SK-N-SH (cell line): ENCODE results near the gene FMO2. TPM values are rescaled to one million over a fixed set of nuclear protein-coding genes. Genes with fewer than 3 reads are reported as not detected.

Source experiments
- CTCF ChIA-PET: fragments of 300-600, 350-600 bp; formaldehyde crosslinking; extraction: SDS; loops from one replicate; lab custom pipeline; 2021; lab: Yijun Ruan, JAX
- POLR2A ChIA-PET: fragments of 350-600 bp; sonication (Branson Sonifier 250); formaldehyde crosslinking; extraction: SDS; loops from one replicate; lab custom pipeline; 2020; ENCODE audit warnings: antibody characterized with exemption, inconsistent platforms; lab: Yijun Ruan, JAX
- DNase-seq: peaks from one replicate; pipeline ENCODE4 v3.0.0; 2012
- H2AFZ ChIP-seq: fragments of 200-600 bp; sonication (generic); 2 replicates; pipeline ENCODE4 v1.8.1; 2016; ENCODE audit warnings: antibody characterized with exemption, mild to moderate bottlenecking, low read depth
- H3F3A ChIP-seq: fragments of 200-600 bp; sonication (generic); replicated peaks from 2 replicates; pipeline ENCODE3; 2016; ENCODE audit warnings: antibody characterized with exemption, mild to moderate bottlenecking; ENCODE audit not compliant: insufficient read depth
- H3K27ac ChIP-seq, 2 experiments: fragments of 200-500 bp in 1 of 2; fragments of 200-600 bp in 1 of 2; sonication (Bioruptor generic) in 1 of 2; sonication (generic), shearing (Covaris generic) in 1 of 2; 2 replicates each; pipeline versions ENCODE4 v1.5.1 to v1.6.1; 2014 to 2016; ENCODE audit warnings: low read depth in 2 of 2, inconsistent platforms in 1 of 2, low read length in 1 of 2, mild to moderate bottlenecking in 1 of 2, mixed read lengths in 1 of 2
- H3K27me3 ChIP-seq: fragments of 200-600 bp; sonication (generic), shearing (Covaris generic); 2 replicates; pipeline ENCODE4 v1.6.1; 2016; ENCODE audit warnings: mixed run types; ENCODE audit not compliant: insufficient read depth
- H3K36me3 ChIP-seq, 2 experiments: fragments of 200-500 bp in 1 of 2; fragments of 200-600 bp in 1 of 2; sonication (Bioruptor generic) in 1 of 2; sonication (generic) in 1 of 2; replicated peaks in 1 of 2; 2 replicates each; pipeline versions ENCODE3 to v1.5.1; 2014 to 2016; ENCODE audit warnings: low read length in 1 of 2, mild to moderate bottlenecking in 1 of 2; ENCODE audit not compliant: insufficient read depth in 2 of 2, control insufficient read depth in 1 of 2
- H3K4me1 ChIP-seq, 2 experiments: fragments of 200-500 bp in 1 of 2; fragments of 200-600 bp in 1 of 2; sonication (Bioruptor generic) in 1 of 2; sonication (generic), shearing (Covaris generic) in 1 of 2; 2 replicates each; pipeline versions ENCODE4 v1.5.1 to v1.6.1; 2014 to 2016; ENCODE audit warnings: low read depth in 1 of 2, low read length in 1 of 2, mixed run types in 1 of 2; ENCODE audit not compliant: insufficient read depth in 2 of 2, control insufficient read depth in 1 of 2
- H3K4me2 ChIP-seq: fragments of 200-600 bp; sonication (generic), shearing (Covaris generic); 2 replicates; pipeline ENCODE4 v1.6.1; 2017; ENCODE audit warnings: mixed run types
- H3K4me3 ChIP-seq, 2 experiments: fragments of 200-500 bp in 1 of 2; fragments of 200-600 bp in 1 of 2; sonication (Bioruptor generic) in 1 of 2; sonication (generic), shearing (Covaris generic) in 1 of 2; 2 replicates each; pipeline versions ENCODE4 v1.5.1 to v1.8.1; 2014 to 2016; ENCODE audit warnings: low read depth in 2 of 2, inconsistent platforms in 1 of 2, low read length in 1 of 2, mild to moderate bottlenecking in 1 of 2, mixed read lengths in 1 of 2, moderate library complexity in 1 of 2
- H3K79me2 ChIP-seq: fragments of 200-600 bp; sonication (generic); 2 replicates; pipeline ENCODE4 v1.8.1; 2017; ENCODE audit warnings: mild to moderate bottlenecking; ENCODE audit not compliant: insufficient read depth
- H3K9ac ChIP-seq: fragments of 200-600 bp; sonication (generic); 2 replicates; pipeline ENCODE4 v1.6.1; 2017; ENCODE audit warnings: mixed run types
- H3K9me2 ChIP-seq: fragments of 200-600 bp; sonication (generic); 2 replicates; pipeline ENCODE4 v1.6.1; 2017; ENCODE audit warnings: mixed run types
- H3K9me3 ChIP-seq: fragments of 200-600 bp; sonication (generic); 2 replicates; pipeline ENCODE4 v1.6.1; 2017; ENCODE audit warnings: mixed run types, mild to moderate bottlenecking, moderate library complexity
- H4K20me1 ChIP-seq: fragments of 200-600 bp; sonication (generic); 2 replicates; pipeline ENCODE4 v1.6.1; 2017; ENCODE audit warnings: mild to moderate bottlenecking, mixed run types; ENCODE audit not compliant: insufficient read depth
- EP300 ChIP-seq, 2 experiments: IDR thresholded peaks; 2 replicates each; pipeline versions ENCODE4 v1.4.0 to v1.6.1; 2012; ENCODE audit warnings: borderline replicate concordance in 1 of 2, low read depth in 1 of 2, low read length in 1 of 2
- EZH2phosphoT487 ChIP-seq: fragments of 200-600 bp; sonication (generic); IDR thresholded peaks from 2 replicates; pipeline ENCODE4 v1.6.1; 2017; ENCODE audit warnings: low read depth, mixed run types, mild to moderate bottlenecking, antibody characterized with exemption, moderate library complexity, borderline replicate concordance
- FOSL2 ChIP-seq: IDR thresholded peaks from 2 replicates; pipeline ENCODE4 v1.4.0; 2012; ENCODE audit warnings: low read depth, mild to moderate bottlenecking, moderate library complexity, borderline replicate concordance
- GABPA ChIP-seq: IDR thresholded peaks from 2 replicates; pipeline ENCODE4 v1.4.0; 2012; ENCODE audit warnings: low read depth, mild to moderate bottlenecking
- GATA2 ChIP-seq: sonication (generic); formaldehyde crosslinking; IDR thresholded peaks from 2 replicates; pipeline ENCODE4 v1.5.0; 2020; ENCODE audit warnings: mild to moderate bottlenecking, missing genetic modification reagents
- NFIC ChIP-seq: IDR thresholded peaks from 2 replicates; pipeline ENCODE4 v1.4.0; 2012; ENCODE audit warnings: borderline replicate concordance
- RFX5 ChIP-seq: IDR thresholded peaks from 2 replicates; pipeline ENCODE4 v1.6.1; 2012; ENCODE audit warnings: mild to moderate bottlenecking, improper control_type of control experiment, low read length
- RXRA ChIP-seq: IDR thresholded peaks from 2 replicates; pipeline ENCODE4 v1.4.0; 2012; ENCODE audit warnings: low read depth, mild to moderate bottlenecking, borderline replicate concordance
- TAF1 ChIP-seq: IDR thresholded peaks from 2 replicates; pipeline ENCODE4 v1.6.1; 2012; ENCODE audit warnings: low read depth, mild to moderate bottlenecking, low read length, moderate library complexity, borderline replicate concordance
- WGBS: methylation state at CpG from one replicate; pipeline ENCODE4 v1.1.6; 2017; ENCODE audit warnings: low lambda C conversion rate; 5-methylcytosine and 5-hydroxymethylcytosine counted together
- polyA plus RNA-seq, 3 experiments: library from polyadenylated mRNA; depleted of rRNA; stranded (reverse); fragments of >200 nt; gene quantifications; 2 replicates each; pipeline ENCODE4 v1.2.3, GENCODE V29; 2012
- TF ChIP-seq, protein P1 (sequence below): IDR thresholded peaks from 2 replicates; pipeline ENCODE4 v1.6.1; 2012; ENCODE audit warnings: mild to moderate bottlenecking, low read depth, low read length, moderate library complexity
- TF ChIP-seq, protein P2 (sequence below): IDR thresholded peaks from 2 replicates; pipeline ENCODE4 v1.4.0; 2012; ENCODE audit warnings: low read depth, borderline replicate concordance
- TF ChIP-seq, protein P3 (sequence below): IDR thresholded peaks from 2 replicates; pipeline ENCODE4 v1.4.0; 2012; ENCODE audit warnings: low read depth, borderline replicate concordance
- TF ChIP-seq, protein P4 (sequence below): IDR thresholded peaks from 2 replicates; pipeline ENCODE4; 2012

Gene FMO2
- polyA plus RNA-seq, 1 of the 3 experiments (the other 2 are of a cell fraction), result not detected

DNA sequence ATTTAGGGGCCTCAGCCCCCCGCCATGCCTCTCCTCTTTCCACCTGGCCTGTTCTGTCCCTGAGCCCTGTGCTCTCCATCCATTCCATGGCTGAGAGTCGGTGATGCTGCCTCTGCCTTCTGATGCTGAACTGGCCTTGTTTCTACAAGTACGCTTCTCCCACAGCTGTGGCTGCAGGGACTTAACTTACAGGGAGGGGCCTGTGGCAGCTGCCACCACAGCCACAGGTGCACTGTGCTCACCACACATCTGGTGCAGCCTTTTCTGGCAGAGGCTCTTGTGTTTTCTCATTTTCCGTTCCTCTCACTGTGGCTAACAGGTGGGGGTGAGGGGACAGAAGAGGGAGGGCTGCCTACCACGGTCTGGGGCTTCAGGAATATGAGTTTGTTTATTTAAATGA, 67.4 kb downstream of the FMO2 start:
- Histone ChIP-seq H3K9ac (no peak overlapping the region), H3K27ac (no peak overlapping the region), H3K36me3 (no peaks in the 10 kb centered on the region), H2AFZ (no peak overlapping the region), H3K4me3 (no peak overlapping the region), H3K9me2 (no peaks in the 10 kb centered on the region), H3K79me2 (no peaks in the 10 kb centered on the region), H4K20me1 (no peaks in the 10 kb centered on the region), H3F3A (peaks cover 7% of the 10 kb centered on the region), H3K4me1 (peaks cover 0 to 11% of the 10 kb centered on the region in 2 experiments; a peak in 2 of 4 replicates)
- POLR2A ChIA-PET, result no interaction called here
- CTCF ChIA-PET, result interaction anchor here (1.7 kb wide), 1 partner anchor 61 kb away, joined by 5 read pairs; the partner anchor contains the start of gene FMO4
- DNase-seq, result no peak
- TF ChIP-seq GATA2 (no peak), GABPA (no peak), RXRA (no peak), NFIC (no peak), EZH2phosphoT487 (no peak)
- TF ChIP-seq, protein P1, sequence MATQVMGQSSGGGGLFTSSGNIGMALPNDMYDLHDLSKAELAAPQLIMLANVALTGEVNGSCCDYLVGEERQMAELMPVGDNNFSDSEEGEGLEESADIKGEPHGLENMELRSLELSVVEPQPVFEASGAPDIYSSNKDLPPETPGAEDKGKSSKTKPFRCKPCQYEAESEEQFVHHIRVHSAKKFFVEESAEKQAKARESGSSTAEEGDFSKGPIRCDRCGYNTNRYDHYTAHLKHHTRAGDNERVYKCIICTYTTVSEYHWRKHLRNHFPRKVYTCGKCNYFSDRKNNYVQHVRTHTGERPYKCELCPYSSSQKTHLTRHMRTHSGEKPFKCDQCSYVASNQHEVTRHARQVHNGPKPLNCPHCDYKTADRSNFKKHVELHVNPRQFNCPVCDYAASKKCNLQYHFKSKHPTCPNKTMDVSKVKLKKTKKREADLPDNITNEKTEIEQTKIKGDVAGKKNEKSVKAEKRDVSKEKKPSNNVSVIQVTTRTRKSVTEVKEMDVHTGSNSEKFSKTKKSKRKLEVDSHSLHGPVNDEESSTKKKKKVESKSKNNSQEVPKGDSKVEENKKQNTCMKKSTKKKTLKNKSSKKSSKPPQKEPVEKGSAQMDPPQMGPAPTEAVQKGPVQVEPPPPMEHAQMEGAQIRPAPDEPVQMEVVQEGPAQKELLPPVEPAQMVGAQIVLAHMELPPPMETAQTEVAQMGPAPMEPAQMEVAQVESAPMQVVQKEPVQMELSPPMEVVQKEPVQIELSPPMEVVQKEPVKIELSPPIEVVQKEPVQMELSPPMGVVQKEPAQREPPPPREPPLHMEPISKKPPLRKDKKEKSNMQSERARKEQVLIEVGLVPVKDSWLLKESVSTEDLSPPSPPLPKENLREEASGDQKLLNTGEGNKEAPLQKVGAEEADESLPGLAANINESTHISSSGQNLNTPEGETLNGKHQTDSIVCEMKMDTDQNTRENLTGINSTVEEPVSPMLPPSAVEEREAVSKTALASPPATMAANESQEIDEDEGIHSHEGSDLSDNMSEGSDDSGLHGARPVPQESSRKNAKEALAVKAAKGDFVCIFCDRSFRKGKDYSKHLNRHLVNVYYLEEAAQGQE, result no peak
- TF ChIP-seq, protein P2, sequence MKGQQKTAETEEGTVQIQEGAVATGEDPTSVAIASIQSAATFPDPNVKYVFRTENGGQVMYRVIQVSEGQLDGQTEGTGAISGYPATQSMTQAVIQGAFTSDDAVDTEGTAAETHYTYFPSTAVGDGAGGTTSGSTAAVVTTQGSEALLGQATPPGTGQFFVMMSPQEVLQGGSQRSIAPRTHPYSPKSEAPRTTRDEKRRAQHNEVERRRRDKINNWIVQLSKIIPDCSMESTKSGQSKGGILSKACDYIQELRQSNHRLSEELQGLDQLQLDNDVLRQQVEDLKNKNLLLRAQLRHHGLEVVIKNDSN, result no peak
- TF ChIP-seq, protein P3, sequence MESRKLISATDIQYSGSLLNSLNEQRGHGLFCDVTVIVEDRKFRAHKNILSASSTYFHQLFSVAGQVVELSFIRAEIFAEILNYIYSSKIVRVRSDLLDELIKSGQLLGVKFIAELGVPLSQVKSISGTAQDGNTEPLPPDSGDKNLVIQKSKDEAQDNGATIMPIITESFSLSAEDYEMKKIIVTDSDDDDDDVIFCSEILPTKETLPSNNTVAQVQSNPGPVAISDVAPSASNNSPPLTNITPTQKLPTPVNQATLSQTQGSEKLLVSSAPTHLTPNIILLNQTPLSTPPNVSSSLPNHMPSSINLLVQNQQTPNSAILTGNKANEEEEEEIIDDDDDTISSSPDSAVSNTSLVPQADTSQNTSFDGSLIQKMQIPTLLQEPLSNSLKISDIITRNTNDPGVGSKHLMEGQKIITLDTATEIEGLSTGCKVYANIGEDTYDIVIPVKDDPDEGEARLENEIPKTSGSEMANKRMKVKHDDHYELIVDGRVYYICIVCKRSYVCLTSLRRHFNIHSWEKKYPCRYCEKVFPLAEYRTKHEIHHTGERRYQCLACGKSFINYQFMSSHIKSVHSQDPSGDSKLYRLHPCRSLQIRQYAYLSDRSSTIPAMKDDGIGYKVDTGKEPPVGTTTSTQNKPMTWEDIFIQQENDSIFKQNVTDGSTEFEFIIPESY, result no peak
- TF ChIP-seq, all 33 proteins: peak for 0
- Histone ChIP-seq H3K27me3 (peaks cover 69% of the 10 kb centered on the region; the same call in 1 of the 2 replicates), H3K9me3 (no peaks in the 10 kb centered on the region), H3K4me2 (no peak overlapping the region)
- 20% methylated on average over 5 of the region's 5 CpGs for WGBS

DNA sequence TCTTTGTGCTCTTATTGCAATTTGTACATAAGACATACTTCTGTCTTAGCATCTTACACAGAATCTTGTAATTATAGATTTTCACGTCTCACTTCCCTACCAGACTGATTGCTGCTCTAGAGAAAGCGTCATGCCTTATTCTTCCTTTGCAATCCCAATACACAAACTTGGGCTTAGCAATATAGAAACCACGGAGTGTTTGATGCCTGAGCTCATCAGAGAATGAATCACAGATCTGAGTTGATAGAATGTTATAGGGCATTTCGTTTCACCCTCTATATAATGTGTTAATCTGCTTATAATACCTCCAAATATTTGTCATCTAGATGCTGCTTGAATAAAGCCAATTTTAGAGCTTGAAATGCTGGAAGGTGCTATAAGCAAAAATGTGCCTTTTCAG, 69.8 kb downstream of the FMO2 start:
- WGBS, result 0% methylated on average over 4 of the region's 4 CpGs
- DNase-seq, result no peak
- ChIA-PET CTCF (interaction anchor here (1.1 to 1.2 kb wide), 2 partner anchors 9 to 28 kb away, joined by 3 to 6 read pairs; no protein-coding TSS in a partner anchor), POLR2A (no interaction called here)
- Histone ChIP-seq H3K4me3 (no peak overlapping the region), H3K4me2 (no peak overlapping the region), H3K79me2 (no peaks in the 10 kb centered on the region), H3K27ac (no peak overlapping the region), H4K20me1 (no peaks in the 10 kb centered on the region), H3K4me1 (peaks cover 0 to 11% of the 10 kb centered on the region in 2 experiments; a peak in 2 of 4 replicates), H3K9me2 (no peaks in the 10 kb centered on the region), H3K9ac (no peak overlapping the region), H3K27me3 (peaks cover 76% of the 10 kb centered on the region; the same call in 1 of the 2 replicates), H3K36me3 (no peaks in the 10 kb centered on the region), H3F3A (peaks cover 7% of the 10 kb centered on the region), H3K9me3 (no peaks in the 10 kb centered on the region), H2AFZ (no peak overlapping the region)
- TF ChIP-seq, protein P2, result no peak
- TF ChIP-seq RXRA, result no peak
- no peak for TF ChIP-seq TAF1
- TF ChIP-seq, protein P4, sequence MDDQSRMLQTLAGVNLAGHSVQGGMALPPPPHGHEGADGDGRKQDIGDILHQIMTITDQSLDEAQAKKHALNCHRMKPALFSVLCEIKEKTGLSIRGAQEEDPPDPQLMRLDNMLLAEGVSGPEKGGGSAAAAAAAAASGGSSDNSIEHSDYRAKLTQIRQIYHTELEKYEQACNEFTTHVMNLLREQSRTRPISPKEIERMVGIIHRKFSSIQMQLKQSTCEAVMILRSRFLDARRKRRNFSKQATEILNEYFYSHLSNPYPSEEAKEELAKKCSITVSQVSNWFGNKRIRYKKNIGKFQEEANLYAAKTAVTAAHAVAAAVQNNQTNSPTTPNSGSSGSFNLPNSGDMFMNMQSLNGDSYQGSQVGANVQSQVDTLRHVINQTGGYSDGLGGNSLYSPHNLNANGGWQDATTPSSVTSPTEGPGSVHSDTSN, result no peak
- no peak for TF ChIP-seq EP300 (IDR thresholded peaks at IDR 0.05; ENCODE audit: borderline replicate concordance in 1 of 2, low read depth in 1 of 2, low read length in 1 of 2)
- TF ChIP-seq RFX5, result no peak
- TF ChIP-seq, protein P1, result no peak
- no peak for TF ChIP-seq FOSL2
